ENCODE measurements around the gene LOXL1. TPM values are rescaled to one million over a fixed set of nuclear protein-coding genes. Genes with fewer than 3 reads are reported as not detected.

The LOXL1 gene
- polyA plus RNA-seq, 1 of the 3 experiments (the other 2 are of a cell fraction), result 50.3 TPM

- Histone ChIP-seq H3K36me3 (replicated peaks in 1 of 2; ENCODE audit: control insufficient read depth in 1 of 2, insufficient read depth in 2 of 2, low read length in 1 of 2) (no peaks in the 10 kb centered on the region), H3K4me1 (ENCODE audit: control insufficient read depth in 1 of 2, insufficient read depth in 2 of 2, low read depth in 1 of 2, low read length in 1 of 2) (peaks cover 6 to 28% of the 10 kb centered on the region in 2 experiments; a peak in 3 of 4 replicates), H3K9me3 (no peaks in the 10 kb centered on the region), H3K9ac (no peak overlapping the region), H3K9me2 (no peaks in the 10 kb centered on the region), H4K20me1 (ENCODE audit: insufficient read depth) (no peaks in the 10 kb centered on the region), H3K4me2 (peak overlapping the region; percentile 48; the same call in 1 of the 2 replicates), H3K79me2 (ENCODE audit: insufficient read depth) (no peaks in the 10 kb centered on the region), H3K27ac (ENCODE audit: low read depth in 2 of 2, low read length in 1 of 2) (peak overlapping the region in 1 of 2 experiments; percentile 64; a peak in 2 of 4 replicates), H3F3A (replicated peaks; ENCODE audit: insufficient read depth) (peaks cover 33% of the 10 kb centered on the region), H2AFZ (ENCODE audit: low read depth) (0 out of 2 replicates have a peak overlapping the region, but pooled peaks have one; percentile 29), H3K27me3 (ENCODE audit: insufficient read depth) (no peaks in the 10 kb centered on the region), H3K4me3 (ENCODE audit: low read depth in 2 of 2, low read length in 1 of 2) (no peak overlapping the region; a peak in 1 of 4 replicates)
- TF ChIP-seq TCF12 (IDR thresholded peaks at IDR 0.05) (no peak), YY1 (IDR thresholded peaks at IDR 0.05; ENCODE audit: low read depth) (no peak), REST (IDR thresholded peaks at IDR 0.05; ENCODE audit: low read depth, low read length) (no peak), RFX5 (IDR thresholded peaks at IDR 0.05; ENCODE audit: low read length) (no peak), RCOR1 (IDR thresholded peaks at IDR 0.05; ENCODE audit: low read length) (no peak), USF2 (IDR thresholded peaks at IDR 0.05; ENCODE audit: borderline replicate concordance, low read depth, low read length) (no peak), CHD2 (IDR thresholded peaks at IDR 0.05; ENCODE audit: low read length, partially characterized antibody) (no peak), TEAD4 (IDR thresholded peaks at IDR 0.05; ENCODE audit: borderline replicate concordance, insufficient read depth) (no peak)
- WGBS (ENCODE audit: low lambda C conversion rate), result 85% methylated on average over 7 of the region's 13 CpGs
- ChIA-PET CTCF (interaction anchor here (0.6 to 14.9 kb wide), 20 partner anchors 10 to 357 kb away, joined by 3 to 280 read pairs (median 6); partner anchors contain the start of genes CD276, PML, STOML1 and TBC1D21), POLR2A (no interaction called here)
- no peak for DNase-seq
Observed at GRCh38 chr15:73965094-73965757, 39.0 kb downstream of the LOXL1 start.

- peaks cover 6 to 28% of the 10 kb centered on the region in 2 experiments; a peak in 3 of 4 replicates for H3K4me1 ChIP-seq (ENCODE audit: control insufficient read depth in 1 of 2, insufficient read depth in 2 of 2, low read depth in 1 of 2, low read length in 1 of 2)
- peak overlapping the region; percentile 48; the same call in 1 of the 2 replicates for H3K4me2 ChIP-seq
- WGBS (ENCODE audit: low lambda C conversion rate), result 55% methylated on average over 2 of the region's 2 CpGs
- H3K9me3 ChIP-seq, result no peaks in the 10 kb centered on the region
- no peaks in the 10 kb centered on the region for H4K20me1 ChIP-seq (ENCODE audit: insufficient read depth)
- H2AFZ ChIP-seq (ENCODE audit: low read depth), result peak overlapping the region; percentile 29; the same call in 1 of the 2 replicates
- H3K27me3 ChIP-seq (ENCODE audit: insufficient read depth), result no peaks in the 10 kb centered on the region
- no peak for DNase-seq
- no peak overlapping the region for H3K4me3 ChIP-seq (ENCODE audit: low read depth in 2 of 2, low read length in 1 of 2)
- CTCF ChIA-PET, result interaction anchor here (0.6 to 14.9 kb wide), 20 partner anchors 11 to 570 kb away, joined by 3 to 280 read pairs (median 4); partner anchors contain the start of genes CD276, PML, STOML1 and TBC1D21
- H3K27ac ChIP-seq (ENCODE audit: low read depth in 2 of 2, low read length in 1 of 2), result peak overlapping the region in 1 of 2 experiments; percentile 64; a peak in 2 of 4 replicates
- POLR2A ChIA-PET, result no interaction called here
- peak overlapping the region; percentile 29; the same call in 1 of the 2 replicates for H3K9ac ChIP-seq
- H3K79me2 ChIP-seq (ENCODE audit: insufficient read depth), result no peaks in the 10 kb centered on the region
- H3F3A ChIP-seq (replicated peaks; ENCODE audit: insufficient read depth), result peaks cover 34% of the 10 kb centered on the region
- H3K36me3 ChIP-seq (replicated peaks in 1 of 2; ENCODE audit: control insufficient read depth in 1 of 2, insufficient read depth in 2 of 2, low read length in 1 of 2), result no peaks in the 10 kb centered on the region
- peak; percentile 5; the same call in 1 of the 2 replicates for TF ChIP-seq TCF12 (IDR thresholded peaks at IDR 0.05)
- TF ChIP-seq FOSL2 (IDR thresholded peaks at IDR 0.05; ENCODE audit: borderline replicate concordance, low read depth), result no peak
- TF ChIP-seq USF1 (IDR thresholded peaks at IDR 0.05; ENCODE audit: borderline replicate concordance, low read depth), result no peak
- no peak for TF ChIP-seq POLR2AphosphoS5 (IDR thresholded peaks at IDR 0.05; ENCODE audit: low read depth, low read length)
- no peak for TF ChIP-seq FOXJ3 (CRISPR knock-in tag; IDR thresholded peaks at IDR 0.05)
- TF ChIP-seq GABPA (IDR thresholded peaks at IDR 0.05; ENCODE audit: low read depth), result no peak
- TF ChIP-seq RAD21 (IDR thresholded peaks at IDR 0.05; ENCODE audit: low read length), result no peak
- no peak for TF ChIP-seq RXRA (IDR thresholded peaks at IDR 0.05; ENCODE audit: borderline replicate concordance, low read depth)
- peak; percentile 65; the same call in 1 of the 2 replicates for TF ChIP-seq MAX (IDR thresholded peaks at IDR 0.05; ENCODE audit: low read depth)
- TF ChIP-seq RFX5 (IDR thresholded peaks at IDR 0.05; ENCODE audit: low read length), result no peak
- no peaks in the 10 kb centered on the region for H3K9me2 ChIP-seq
Observed at GRCh38 chr15:73965758-73966113, 39.5 kb downstream of the LOXL1 start.
